Measurements from ENCODE around the gene PHF12.

DNA sequence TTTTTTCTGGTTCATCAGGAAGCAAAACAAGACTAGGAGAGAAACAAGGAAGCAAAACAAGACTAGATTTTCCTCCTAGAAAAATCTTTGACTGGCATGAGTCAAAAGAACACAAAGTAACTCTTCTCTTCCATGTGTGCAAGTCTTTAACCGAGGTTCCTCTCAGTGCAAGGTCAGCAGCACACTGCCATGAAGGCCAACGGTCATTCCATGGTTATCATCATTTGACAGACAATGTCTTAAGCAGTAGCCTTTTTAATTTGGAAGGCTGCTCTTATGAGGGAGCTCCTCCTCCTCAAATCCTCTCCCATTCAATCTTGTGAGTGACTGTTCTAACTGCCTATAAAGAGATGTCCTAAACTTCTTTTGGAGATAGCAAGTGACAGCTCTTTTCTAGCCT is 33.0 kb downstream of the PHF12 start:
- TF ChIP-seq, protein P1, sequence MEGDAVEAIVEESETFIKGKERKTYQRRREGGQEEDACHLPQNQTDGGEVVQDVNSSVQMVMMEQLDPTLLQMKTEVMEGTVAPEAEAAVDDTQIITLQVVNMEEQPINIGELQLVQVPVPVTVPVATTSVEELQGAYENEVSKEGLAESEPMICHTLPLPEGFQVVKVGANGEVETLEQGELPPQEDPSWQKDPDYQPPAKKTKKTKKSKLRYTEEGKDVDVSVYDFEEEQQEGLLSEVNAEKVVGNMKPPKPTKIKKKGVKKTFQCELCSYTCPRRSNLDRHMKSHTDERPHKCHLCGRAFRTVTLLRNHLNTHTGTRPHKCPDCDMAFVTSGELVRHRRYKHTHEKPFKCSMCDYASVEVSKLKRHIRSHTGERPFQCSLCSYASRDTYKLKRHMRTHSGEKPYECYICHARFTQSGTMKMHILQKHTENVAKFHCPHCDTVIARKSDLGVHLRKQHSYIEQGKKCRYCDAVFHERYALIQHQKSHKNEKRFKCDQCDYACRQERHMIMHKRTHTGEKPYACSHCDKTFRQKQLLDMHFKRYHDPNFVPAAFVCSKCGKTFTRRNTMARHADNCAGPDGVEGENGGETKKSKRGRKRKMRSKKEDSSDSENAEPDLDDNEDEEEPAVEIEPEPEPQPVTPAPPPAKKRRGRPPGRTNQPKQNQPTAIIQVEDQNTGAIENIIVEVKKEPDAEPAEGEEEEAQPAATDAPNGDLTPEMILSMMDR (IDR thresholded peaks at IDR 0.05) = no peak
- no peak for TF ChIP-seq POLR2A (IDR thresholded peaks at IDR 0.05)

Data from Peyer's patch (tissue), 4 donors.